NCI-H82 (cell line): ENCODE results near the gene CALD1.

Experiments
- DNase-seq: peaks from one replicate; lab custom pipeline; 2025; lab: John Stamatoyannopoulos, UW

CALD1 gene

DNA sequence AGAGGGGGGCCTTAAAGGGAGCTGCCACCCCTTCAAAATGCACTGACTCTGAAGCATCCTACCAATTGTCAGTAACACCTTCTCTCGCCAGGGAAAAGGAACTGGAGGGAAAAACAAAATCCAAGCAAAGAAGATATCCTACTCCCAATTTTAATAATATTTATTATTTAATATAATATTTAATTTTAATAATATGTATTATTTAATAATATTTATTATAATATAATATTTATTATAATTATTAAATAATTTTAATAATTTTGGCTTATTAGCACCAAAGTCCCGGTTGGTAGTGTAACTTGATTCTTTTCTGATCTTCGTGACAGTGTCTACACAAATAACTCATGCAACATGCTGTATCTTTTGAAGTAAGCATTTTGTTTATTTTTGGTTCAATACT is 148.3 kb downstream of the CALD1 start:
- no peak for DNase-seq

DNA sequence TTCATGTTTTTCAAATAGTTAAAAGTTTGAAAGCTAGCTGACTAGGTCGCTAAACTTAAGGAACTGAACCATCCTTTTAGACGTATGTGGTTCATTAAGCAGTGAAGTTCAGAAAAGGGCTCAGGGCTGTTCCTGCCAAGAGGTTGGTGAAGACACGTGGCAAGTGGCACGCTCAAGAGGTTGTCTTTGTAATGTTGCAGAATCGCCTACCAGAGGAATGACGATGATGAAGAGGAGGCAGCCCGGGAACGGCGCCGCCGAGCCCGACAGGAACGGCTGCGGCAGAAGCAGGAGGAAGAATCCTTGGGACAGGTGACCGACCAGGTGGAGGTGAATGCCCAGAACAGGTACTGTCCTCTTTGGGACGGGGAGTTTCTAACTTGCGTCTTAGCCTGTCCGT is 149.1 kb downstream of the CALD1 start:
- DNase-seq = no peak

DNA sequence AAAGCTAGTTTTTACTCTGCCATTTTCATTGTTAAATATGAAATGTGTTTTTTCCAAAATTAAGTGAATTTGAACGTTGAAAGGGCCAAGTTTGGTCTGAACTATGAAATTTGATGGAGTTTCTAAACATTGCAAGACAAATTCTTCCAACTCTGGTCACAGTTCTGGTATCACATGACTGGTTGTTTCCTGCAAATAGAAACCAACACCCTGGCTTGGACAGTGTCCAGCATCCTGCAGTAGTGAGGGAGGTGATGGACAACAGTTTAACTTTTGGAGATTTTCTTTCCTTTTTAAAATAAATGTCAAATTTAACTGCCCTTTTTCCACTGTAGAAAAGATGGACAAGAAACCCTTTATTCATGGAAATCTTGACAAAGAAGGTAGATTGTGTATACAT is 152.1 kb downstream of the CALD1 start:
- DNase-seq = no peak

DNA sequence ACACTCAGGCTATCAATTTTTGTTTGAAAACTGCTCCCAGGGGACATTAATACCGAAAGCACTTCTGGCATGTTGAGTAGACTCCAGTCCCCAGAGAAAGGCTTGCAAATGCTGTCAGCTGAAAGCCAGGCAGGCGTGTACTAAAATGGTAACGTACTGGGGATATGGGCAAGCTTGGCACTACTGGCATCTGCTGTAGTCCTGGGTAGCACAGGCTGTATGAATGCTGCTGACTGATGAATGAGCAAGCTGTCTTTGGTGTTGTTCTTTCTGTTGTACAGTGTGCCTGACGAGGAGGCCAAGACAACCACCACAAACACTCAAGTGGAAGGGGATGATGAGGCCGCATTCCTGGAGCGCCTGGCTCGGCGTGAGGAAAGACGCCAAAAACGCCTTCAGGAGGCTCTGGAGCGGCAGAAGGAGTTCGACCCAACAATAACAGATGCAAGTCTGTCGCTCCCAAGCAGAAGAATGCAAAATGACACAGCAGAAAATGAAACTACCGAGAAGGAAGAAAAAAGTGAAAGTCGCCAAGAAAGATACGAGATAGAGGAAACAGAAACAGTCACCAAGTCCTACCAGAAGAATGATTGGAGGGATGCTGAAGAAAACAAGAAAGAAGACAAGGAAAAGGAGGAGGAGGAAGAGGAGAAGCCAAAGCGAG is 153.4 kb downstream of the CALD1 start:
- no peak for DNase-seq

DNA sequence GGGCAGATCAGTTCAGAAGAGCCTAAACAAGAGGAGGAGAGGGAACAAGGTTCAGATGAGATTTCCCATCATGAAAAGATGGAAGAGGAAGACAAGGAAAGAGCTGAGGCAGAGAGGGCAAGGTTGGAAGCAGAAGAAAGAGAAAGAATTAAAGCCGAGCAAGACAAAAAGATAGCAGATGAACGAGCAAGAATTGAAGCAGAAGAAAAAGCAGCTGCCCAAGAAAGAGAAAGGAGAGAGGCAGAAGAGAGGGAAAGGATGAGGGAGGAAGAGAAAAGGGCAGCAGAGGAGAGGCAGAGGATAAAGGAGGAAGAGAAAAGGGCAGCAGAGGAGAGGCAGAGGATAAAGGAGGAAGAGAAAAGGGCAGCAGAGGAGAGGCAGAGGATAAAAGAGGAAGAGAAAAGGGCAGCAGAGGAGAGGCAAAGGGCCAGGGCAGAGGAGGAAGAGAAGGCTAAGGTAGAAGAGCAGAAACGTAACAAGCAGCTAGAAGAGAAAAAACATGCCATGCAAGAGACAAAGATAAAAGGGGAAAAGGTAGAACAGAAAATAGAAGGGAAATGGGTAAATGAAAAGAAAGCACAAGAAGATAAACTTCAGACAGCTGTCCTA is 154.1 kb downstream of the CALD1 start:
- no peak for DNase-seq

DNA sequence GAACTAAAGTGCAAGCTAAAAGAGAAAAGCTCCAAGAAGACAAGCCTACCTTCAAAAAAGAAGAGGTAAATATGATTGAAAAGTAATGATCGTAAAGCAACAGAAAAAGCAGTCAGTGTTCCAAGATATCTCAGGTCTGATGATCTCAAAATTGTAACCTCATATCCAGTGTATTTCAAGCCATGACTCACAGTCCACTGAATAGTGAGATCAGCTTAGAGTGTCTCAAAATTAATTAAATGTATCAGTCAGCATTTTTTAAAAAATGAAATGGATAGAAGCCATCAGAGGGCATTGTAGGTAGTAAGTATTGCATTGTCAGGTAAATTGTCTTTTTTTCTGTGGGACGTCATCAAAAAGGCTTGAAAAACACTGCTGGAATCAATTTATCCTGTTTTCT is 156.3 kb downstream of the CALD1 start:
- DNase-seq = no peak

DNA sequence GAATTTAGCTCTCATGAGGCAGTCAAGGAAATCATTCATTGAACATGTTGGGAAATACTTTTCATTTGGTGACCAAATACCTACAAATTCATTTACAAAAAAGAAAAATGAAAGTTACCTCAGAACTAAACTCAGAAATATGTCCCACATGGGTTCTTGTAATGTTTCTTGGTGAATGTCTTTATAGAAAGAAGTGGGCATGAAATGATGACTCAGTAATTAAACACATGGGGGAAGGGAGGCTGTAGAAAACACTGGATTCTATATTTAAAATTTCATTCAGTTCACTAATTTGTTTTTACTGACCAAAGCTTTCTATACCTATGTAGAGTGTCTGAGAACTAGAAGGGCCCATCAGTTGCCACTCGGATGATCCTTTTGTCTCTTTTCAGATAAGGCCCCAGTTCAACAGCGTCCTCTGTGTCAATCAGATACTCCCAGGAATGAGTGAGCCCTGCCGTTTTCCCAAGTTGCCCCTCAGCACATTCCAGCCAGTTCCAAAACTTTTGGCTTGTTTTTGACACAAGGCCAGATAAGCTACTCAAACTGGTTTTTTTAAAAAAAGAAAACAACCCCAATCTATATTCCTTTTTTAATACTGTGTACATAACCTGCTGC is 157.6 kb downstream of the CALD1 start:
- no peak for DNase-seq

DNA sequence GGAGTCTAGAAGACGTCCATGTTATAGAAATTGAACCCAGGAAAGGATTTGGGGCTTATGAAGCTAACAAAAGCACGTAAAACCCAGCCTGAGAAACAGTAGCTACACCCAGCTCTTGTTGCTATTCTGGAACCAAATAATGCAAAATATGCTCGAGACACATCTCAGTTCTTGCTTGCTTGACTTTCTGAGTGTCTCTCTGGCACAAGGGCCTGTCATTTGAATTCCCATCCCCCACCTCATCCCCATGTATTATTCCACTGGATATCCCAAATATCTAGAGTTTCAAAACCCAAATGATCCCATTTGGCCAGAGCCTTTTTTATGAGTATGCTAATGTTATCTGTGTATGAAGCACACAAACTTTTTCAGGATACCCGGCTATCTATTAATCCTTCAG is 158.7 kb downstream of the CALD1 start:
- DNase-seq = no peak

DNA sequence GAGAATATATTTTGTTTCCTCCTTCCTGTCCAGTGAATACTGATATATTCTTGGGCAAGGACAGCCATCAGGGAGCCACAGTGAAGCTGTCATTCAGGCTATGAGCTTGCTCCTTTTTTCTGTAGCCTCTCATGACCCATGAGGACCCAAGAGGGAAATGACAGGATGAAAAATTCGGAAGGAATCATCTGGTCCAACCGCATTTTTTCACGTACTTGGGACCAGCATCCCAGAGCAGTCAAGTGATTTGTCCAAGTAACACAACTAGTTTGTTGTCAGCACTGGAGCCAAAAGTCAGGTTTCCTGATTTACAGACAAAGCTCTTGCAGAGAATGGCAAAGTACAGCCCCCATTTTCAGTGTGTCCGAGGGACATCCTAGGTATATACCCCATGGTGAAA is 159.7 kb downstream of the CALD1 start:
- no peak for DNase-seq

DNA sequence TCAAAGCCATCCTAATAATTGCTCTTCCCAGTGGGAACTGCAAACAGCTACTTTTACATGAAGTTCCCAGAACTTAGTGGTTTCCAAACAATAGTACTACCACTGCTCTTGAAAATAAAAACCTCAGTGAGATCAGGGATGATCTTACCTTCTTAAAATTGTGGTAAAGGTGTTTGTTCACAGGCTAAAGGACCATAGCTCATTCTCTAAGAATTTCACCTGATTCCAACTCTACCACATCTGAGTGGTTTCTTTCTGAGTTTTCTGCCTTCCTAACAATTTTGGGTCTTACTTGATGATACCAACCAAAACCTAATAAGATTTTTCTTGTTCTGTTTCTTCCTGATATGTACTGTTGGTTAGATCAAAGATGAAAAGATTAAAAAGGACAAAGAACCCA is 161.3 kb downstream of the CALD1 start:
- no peak for DNase-seq

DNA sequence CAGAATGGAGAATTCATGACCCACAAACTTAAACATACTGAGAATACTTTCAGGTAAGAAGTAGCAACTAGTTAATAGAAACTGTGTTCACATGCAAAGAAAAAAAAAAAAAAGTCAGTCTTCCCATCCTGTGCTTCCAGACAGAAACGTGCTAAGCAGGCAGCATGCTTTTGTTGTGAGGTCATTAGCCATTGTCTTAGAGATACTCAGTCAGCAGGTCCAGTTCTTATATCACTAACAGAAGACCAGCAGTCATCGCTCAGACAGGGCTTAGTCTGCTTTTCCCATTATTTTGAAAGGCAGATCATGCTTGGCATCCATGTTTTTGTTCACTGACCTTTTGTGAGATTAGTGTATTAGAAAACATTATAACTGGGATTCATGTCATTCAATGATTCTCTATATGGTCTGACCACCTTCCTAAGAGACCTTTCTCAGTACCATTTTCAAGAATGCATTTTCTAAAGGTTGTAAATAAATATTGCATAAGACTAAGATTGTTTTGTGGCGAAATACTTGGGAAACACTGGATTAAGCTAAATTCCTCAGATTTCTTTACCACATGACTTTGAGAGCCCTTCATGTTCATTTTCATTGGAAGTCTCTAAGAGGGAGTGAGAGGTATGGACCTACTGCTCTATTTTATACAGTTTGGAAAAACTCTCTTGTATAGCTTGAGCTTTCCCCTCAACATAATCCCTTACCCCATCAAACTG is 161.9 kb downstream of the CALD1 start:
- DNase-seq = no peak

DNA sequence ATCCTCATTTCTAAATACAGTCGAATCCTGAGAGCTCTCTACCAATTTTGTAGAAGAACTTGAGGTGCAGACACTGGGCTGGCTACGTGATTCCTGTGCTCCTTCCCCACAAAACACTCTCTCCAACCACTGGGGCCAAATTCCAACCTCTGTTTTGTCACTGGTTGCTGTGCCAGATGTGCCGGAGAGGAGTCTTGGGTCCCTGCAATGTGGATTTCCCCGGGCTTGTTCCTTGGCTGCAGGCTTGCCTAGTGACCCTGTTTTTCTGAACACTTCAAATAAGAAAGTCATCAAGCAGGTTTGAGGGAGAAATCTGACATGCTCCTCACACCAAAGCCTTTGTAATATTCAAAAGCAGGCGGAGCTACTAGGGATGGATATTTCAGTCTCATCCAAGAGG is 162.5 kb downstream of the CALD1 start:
- no peak for DNase-seq

DNA sequence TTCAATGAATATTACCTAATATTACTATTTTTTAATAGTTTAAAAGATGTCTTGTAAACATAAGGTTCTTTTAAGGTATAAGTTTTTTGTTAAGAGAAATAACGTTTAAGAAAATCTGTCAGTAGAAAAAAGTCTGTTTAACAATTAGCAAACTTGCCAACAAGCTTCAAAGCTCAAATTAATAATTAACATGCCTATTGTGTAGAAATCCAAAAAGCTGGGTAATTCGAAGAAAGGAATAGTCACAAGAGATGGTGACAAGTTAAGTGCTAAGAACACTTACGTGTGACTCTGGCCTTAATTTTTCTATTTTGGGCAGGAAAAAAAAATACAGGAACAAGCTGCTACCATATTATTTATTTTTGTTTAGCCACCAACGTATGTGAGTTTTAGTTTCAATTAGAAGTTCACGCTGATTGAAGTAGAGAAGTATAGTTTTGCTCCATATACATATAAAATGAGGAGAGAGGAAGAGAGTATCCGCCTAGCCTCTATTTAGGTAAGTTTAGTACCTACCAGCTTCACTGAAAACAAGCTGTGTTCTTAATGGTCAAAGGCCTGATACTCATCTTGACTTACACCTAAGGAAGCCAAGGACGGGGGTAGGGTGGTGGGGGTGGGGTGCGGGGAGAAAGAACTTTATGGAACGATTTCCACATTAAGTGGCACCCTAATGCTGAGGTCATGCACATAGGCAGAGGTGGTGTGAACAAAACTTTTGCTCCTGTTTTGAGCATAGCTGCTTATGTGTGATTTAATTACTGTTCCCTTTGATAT is 163.4 kb downstream of the CALD1 start:
- no peak for DNase-seq

DNA sequence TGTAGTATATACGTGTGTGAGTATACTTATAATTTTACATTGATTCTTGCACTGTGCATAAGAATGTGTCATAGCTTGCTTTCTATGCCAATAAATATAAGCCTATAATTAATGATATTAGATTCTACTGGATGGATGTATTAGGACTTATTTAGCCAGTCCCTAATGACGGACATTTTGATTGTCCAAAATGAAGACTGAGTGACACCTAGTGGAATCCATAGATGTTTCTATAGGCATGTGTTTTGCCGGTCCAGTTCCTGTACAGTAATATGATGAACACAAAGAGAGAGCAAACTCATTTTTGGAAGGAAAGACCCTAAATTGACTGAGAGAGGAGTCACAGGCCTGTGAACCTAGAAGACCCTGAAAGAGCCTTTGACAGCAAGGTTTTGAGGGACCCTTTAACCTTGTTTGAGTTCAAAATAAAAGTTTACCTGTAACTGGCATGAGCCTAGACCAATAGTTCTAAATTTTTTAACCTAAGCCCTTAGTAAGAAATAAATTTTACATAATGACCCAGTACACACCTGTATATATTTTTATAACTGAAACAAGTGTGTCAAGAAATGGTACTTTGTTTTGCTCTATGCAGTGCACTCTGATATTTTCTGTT is 164.5 kb downstream of the CALD1 start:
- peak; percentile 67 for DNase-seq

DNA sequence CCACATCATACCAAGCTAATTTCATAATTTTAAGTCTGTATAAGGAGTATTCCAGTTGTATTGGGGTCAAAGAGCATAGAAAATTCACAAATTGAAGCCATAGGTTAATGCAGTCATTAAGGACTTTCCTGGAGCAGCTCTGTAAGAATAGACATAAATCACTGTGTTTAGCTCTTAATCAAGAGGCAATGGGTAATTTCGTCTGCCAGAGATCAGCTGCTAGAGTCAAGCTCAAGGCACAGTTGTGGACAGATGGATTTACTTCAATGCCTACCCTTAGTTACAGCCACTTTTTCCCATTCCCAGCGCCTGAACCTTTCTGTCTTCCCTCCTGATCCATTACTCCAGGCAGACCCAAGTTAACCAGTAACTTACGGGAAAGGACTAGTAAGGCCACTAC is 166.3 kb downstream of the CALD1 start:
- no peak for DNase-seq

DNA sequence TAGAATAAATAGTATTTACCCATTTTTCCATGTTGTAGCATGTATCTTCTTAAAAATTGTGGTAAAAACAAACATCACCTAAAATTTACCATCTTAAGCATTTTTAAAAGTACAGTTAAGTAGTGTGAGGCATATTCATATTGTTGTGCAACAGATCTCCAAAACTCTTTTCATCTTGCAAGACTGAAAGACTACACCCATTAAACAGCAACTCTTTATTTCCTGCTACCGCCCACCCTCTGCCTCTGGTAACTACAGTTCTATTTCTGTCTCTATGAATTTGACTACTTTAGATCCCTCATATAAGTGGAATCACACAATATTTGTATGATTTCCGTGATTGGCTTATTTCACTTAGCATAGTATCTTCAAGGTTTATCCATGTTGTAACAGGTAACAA is 166.8 kb downstream of the CALD1 start:
- DNase-seq = no peak

DNA sequence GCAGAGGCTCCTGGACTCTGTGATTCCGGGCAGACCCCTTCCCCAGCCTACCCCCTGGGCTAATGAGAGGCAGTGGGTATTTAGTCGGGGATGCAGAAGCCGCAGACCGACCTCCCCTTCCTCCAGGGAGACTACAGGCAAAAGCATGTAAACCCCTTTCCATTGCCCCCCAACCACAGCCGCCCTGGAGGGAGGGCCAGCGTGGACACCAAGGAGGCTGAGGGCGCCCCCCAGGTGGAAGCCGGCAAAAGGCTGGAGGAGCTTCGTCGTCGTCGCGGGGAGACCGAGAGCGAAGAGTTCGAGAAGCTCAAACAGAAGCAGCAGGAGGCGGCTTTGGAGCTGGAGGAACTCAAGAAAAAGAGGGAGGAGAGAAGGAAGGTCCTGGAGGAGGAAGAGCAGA is 167.9 kb downstream of the CALD1 start:
- no peak for DNase-seq

DNA sequence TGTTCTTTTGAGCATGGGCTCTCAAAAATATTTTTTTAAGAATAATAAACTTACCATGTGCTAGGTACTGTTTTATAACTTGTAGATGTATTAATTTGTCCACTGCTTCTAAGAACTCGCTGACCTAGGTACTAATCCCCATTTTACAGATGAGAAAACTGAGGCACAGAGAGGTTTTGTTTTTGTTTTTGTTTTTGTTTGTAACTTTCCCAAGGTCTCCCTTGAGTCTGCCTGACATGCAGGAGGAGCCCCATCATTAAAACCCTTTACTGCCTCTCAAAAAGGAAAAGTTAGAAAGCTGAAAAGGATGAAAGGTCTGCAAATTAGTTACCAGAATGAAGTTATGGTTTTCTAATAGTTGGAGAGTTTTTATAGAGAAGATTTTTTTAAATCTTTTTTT is 168.4 kb downstream of the CALD1 start:
- DNase-seq = no peak

DNA sequence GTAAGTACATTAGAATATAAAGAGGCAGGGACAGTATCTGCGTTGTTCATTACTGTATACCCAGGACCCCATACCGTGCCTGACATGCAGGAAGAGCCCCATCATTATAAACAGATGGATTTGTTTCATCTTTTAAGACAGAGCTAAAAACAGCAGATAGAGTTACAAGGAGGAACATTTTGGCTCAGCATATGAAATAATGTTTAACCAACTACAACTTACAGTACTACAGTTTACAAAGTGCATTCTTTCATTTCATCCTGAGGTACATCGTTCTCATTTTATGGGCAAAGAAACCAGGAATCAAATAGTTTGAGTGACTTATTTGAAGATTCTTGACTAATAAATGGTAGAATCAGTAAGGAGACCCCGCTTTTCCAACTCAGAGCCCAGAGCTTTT is 168.8 kb downstream of the CALD1 start:
- no peak for DNase-seq

DNA sequence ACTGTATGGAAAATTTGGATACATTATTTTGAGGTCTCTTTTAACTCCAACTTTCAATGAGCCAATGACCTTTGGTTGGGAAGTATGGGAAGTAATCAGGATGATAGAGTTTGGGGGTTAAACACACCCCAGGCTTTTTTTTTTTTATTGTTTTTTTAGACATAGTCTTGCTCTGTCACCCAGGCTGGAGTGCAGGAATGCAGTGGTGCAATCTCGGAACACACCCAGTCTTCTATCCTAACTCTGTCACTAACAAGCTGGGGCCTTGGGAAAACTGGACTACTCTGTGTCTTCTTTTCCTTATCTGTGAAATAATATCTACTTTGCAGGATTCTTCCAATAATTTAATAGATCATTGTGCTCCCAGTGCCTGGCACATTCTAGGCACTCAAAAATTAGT is 169.3 kb downstream of the CALD1 start:
- DNase-seq = no peak

DNA sequence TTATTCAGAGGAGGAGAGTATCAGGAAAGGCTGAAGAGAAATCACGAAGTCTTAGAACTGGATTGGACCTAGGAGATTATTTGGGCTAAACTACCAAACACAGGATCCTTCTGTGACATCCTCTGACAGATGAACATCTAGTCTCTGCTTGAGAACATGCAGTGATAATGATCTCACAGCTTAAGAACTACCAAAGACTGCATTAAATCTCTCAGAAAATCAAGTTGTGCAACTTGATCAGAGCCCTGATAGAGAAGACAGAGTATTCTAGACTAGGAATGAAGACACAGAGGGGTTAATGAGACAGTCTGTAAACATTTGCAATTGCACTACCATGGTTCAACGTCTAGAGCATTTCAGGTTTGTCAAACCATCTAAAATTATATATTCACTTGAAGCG is 169.7 kb downstream of the CALD1 start:
- DNase-seq = no peak
